Stimulated activated CD4-positive, alpha-beta T cell treated with anti-CD3 and anti-CD28 coated beads, TNF-alpha, amount 100 ng/mL, for 4 hours (primary cell): ENCODE measurements around the gene GABBR2.

Experiments used
- DNase-seq, 3 experiments: peaks; one replicate each; pipeline ENCODE4 v3.0.0-alpha.2; 2020; ENCODE audit warnings: low read depth in 3 of 3

Gene GABBR2

DNA sequence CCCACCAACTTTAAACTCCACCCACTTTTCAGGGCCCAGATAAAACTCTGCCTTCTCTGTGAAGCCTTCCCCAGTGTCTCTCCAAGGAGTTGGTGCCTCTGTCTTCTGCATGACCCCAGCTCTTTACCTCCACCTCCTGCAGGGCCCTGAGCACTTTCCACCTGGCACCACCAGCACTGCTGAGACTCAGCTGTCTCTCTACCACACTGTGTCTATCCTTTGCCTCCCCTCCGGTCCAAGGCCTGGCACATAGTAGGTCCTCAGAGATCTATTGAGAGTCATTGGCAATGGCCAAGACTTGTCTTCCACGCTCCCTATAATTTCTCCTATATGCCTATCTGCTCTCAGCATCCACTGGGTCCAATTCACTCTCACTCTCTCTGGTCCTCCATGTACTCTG, 12.9 kb upstream of the GABBR2 start:
- DNase-seq = no peak

GRCh38 chr9:98720402-98720801, 11.7 kb upstream of the GABBR2 start:
- no peak for DNase-seq

DNA sequence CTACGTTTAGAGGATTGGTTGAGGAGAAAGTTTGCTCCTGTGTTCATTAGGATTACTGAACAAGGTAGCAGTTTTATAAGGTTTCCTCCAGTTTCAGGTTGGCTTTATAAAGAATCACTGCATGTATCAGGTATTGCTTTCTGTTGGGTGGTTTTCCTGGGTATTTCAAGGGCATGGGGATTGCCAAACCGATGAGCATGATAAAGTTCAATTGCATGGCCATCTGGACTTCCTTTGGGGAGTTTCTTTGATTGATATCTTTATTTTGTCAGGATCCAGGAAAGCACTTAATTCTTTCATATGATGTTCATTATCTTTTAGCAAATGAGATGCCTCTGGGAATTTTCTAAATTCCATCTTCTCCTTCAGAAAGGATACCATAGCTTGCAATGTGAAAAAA, 10.3 kb upstream of the GABBR2 start:
- DNase-seq = no peak

- DNase-seq = no peak
Measured at GRCh38 chr9:98714833-98715232, 6.1 kb upstream of the GABBR2 start.

DNA sequence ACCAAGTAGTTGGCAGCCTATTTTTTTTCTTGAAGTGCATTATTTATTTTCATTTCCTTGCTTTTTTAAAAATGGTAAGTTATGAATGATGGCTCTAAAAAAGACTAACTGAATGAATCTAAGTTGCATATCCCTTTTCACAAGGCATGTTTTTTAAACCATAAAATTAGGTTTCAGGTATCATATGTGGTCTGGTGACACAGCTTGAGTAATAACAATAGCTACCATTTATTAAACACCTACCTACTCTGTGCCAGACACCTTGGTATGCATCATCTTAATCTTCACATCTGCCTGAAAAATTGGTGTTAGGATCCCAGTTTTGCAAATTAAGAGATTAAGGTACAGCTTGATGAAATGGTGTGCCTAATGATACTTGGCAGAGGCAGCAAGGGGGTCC, 4.3 kb upstream of the GABBR2 start:
- DNase-seq = no peak

DNA sequence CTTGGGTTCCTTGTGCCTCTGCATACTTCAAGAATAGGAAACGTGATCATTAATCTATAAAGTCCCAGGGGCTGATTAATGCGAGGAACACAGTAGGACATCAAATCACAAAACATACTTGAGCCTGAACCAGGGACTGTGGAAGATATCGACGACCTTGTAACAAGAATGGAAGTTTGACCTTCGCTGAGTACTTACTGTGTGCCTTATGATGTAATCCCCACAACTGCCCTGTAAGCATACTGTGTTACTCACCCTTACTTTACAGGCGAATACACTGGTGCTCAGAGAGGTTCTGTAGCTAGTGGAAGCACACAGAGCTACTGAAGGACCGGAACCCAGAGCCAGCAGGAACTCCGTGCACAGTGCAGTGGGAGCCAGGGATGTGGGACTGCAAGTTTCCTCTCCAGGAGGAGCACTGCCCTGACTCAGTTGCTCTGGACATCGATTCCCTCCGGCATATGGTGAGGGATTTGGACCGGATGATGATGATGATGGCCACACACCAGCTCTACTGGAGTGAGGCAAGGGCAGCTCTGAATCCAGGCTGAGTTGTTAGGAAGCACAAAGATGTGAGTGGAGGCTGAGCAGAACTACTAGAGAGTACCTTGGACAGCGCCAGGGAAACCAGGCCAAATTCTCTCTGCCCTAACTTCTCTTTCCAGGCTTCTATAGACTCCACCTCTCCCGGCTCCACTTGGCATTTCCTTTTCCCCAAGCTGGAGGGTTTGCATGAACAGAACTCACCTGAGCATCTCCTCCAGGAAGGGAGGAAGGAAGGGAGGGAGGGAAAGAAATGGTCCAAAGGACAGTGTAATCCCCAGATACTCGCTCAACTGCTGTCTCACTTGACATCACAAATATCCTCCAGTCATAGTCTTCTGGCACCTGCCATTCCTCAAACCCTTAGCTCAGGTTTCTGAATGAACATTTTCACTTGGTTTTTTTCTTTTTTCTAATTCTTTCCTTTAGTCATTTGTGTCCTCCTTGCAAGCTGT, 1.5 kb upstream of the GABBR2 start:
- no peak for DNase-seq

DNA sequence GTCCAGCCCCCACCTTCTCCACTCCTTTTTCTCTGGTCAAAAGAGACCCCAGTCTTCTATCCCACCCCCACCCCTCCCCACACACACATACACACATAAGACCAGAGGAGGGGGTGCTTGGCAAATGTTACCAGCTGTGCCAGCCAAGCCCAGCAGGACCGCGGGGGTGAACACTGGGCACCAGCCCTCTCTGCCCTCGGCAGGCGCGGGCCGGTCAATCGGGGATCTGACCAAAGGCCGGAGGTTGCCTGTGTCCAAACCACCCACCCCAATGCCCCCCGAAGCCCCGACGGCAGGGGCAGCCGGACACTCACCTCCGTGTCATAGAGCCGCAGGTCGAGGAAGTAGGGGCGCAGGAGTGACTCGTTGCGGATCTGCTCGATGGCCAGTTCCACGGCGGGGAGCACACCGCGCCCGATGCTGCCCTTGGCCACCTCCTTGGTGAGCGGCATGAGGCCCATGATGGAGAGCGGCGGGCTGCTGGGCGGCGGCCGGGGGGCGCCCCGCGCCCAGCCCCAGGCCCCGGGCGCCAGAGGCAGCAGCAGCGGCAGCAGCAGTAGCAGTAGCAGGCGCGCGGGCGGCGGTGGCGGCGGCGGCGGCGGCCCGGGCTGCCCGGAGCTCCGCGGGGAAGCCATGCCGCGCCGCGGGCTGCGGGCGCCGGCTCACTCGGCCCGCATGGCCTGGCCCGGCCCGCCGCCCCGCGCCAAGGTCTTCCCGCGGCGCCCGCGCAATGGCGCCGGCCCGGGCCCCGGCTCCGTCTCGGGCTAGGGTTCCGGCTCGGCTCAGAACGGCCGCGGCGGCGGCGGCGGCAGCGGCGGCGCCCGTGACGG, 417 bp downstream of the GABBR2 start:
- no peak for DNase-seq

GRCh38 chr9:98707166-98708102, 1.3 kb downstream of the GABBR2 start:
- DNase-seq = no peak

- DNase-seq = no peak
Measured at GRCh38 chr9:98706651-98707165, 2.0 kb downstream of the GABBR2 start.

GRCh38 chr9:98702835-98703380, 5.8 kb downstream of the GABBR2 start:
- DNase-seq = no peak

DNA sequence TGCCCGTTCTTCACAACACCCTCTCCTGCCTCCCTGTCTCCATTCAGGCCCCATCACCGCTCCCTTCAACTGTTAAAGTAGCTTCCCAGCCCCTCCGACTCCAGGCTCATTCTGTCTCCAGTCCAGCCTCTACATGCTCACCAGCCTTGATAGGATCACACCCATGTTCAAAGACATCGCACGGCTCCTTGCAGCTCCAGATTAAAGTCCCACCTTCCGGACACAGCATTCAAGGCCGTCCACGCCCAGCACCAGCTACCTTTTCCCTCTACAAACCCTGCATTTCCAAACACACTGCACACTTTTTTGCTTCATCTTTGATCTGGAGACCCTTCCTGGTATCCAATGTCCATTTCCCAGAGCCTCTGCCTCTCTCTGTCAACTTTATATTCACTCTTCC, 6.4 kb downstream of the GABBR2 start:
- no peak for DNase-seq

DNA sequence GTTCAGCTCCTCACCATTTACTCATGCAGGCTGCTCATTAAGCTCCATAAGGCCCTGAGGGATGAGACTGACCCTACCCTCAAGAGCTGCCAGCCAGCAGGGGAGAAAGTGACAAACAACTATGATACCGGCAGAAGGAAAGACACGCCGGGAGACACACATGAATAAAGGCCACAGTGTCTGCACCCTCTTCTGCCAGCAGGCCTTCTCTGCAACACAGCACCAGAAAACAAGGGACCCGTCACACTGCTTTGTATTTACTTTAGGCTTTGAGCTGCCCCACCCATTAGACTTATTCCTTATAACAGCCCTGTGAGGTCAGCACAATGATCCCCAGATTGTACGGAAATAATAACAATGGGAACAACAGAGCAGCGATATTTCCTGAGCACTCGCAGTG, 7.2 kb downstream of the GABBR2 start:
- DNase-seq = no peak

DNA sequence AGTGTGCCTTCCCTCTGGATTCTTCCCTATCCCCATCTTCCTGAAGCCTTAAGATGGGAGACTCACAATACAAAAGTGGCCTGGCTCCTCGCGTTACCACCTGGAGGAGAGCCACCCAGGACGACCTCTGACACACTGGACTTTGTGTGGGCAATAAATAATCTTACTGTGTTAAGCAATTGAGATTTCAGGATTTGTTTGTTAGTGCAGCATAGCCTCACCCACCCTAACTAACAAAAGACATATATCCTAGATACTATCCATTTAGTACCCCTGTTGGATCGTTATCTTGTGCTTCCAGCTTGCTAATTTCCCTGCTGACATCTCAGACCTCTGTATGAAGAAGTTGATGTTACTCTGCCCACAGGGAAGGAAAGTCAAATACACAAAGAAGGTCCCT, 7.9 kb downstream of the GABBR2 start:
- DNase-seq = no peak

GRCh38 chr9:98698856-98699255, 9.9 kb downstream of the GABBR2 start:
- no peak for DNase-seq

GRCh38 chr9:98694943-98695342, 13.8 kb downstream of the GABBR2 start:
- no peak for DNase-seq

DNA sequence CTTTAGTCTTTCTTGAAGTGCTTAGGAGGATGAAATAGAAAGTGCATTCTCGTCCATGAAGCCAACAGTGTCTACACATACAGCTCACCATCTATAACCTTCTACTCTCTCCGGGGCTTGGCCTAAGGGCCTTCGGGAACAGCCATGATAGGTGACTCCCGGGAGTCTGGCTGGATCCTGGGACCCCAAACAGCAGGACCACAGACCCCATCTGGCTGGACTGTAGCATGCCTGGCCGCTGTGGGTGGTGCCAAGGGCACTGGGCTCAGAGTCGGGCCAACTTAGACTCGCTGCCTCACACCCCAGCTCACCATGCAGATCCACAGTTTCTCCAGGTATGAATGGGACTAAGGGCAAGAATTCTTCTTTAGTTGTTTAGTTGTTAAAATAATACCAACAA, 16.3 kb downstream of the GABBR2 start:
- no peak for DNase-seq

DNA sequence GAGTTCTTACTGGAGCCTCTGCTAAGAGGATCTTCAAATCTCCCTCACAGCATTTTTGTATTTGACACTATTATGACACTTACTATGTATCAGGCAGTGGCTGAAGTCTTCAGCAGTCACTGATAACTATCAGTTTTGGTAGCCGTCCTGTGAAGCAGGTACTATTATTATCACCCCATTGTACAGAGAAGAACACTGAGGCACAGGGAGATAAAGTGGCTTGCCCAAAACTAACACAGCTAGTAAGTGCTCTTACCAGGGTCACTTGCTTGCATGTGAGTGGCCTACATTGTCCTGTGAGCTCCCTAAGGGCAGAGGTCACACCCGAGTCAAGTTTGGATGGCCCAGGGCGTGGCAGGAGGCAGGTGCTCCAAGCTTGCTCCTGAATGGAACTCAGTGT, 16.8 kb downstream of the GABBR2 start:
- DNase-seq = no peak

GRCh38 chr9:98690686-98691085, 18.0 kb downstream of the GABBR2 start:
- no peak for DNase-seq

GRCh38 chr9:98688710-98689495, 19.8 kb downstream of the GABBR2 start:
- DNase-seq = no peak

GRCh38 chr9:98687911-98688310, 20.8 kb downstream of the GABBR2 start:
- DNase-seq = no peak
